Ishikawa (cell line): ENCODE measurements around the gene GPNMB.

ENCODE experiments used
- EP300 ChIP-seq: IDR thresholded peaks from 2 replicates; pipeline ENCODE4 v1.6.1; 2012; ENCODE audit warnings: borderline replicate concordance
- FOXM1 ChIP-seq: IDR thresholded peaks from 2 replicates; pipeline ENCODE4 v1.6.1; 2012; ENCODE audit warnings: low read depth, borderline replicate concordance
- RAD21 ChIP-seq: IDR thresholded peaks from 2 replicates; pipeline ENCODE4 v1.6.1; 2012; ENCODE audit warnings: low read depth
- TCF12 ChIP-seq: IDR thresholded peaks from 2 replicates; pipeline ENCODE4 v1.6.1; 2012; ENCODE audit warnings: low read depth
- YY1 ChIP-seq: IDR thresholded peaks from 2 replicates; pipeline ENCODE4 v1.6.1; 2012; ENCODE audit warnings: low read depth
- TF ChIP-seq, protein P1 (sequence below): IDR thresholded peaks from 2 replicates; pipeline ENCODE4 v1.6.1; 2012; ENCODE audit warnings: low read depth, mild to moderate bottlenecking

DNA sequence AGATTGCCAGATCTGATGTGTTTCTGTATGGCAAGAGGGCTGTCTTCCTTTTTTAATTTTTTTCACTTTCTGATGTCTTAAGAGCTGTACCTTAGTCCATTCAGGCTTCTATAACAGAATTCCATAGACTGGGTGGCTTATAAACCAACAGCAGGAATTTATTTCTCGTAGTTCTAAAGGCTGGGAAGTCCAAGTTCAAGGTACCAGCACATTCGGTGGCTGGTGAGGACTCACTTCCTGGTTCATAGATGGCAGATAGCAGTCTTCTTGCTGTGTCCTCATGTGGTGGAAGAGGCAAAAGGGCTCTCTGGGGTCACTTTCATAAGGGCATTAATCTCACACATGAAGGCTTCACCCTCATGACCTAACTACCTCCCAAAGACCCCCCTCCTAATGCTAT, 20.8 kb downstream of the GPNMB start:
- TF ChIP-seq RAD21 (no peak), YY1 (no peak), FOXM1 (no peak), TCF12 (no peak), EP300 (no peak)
- TF ChIP-seq, protein P1, sequence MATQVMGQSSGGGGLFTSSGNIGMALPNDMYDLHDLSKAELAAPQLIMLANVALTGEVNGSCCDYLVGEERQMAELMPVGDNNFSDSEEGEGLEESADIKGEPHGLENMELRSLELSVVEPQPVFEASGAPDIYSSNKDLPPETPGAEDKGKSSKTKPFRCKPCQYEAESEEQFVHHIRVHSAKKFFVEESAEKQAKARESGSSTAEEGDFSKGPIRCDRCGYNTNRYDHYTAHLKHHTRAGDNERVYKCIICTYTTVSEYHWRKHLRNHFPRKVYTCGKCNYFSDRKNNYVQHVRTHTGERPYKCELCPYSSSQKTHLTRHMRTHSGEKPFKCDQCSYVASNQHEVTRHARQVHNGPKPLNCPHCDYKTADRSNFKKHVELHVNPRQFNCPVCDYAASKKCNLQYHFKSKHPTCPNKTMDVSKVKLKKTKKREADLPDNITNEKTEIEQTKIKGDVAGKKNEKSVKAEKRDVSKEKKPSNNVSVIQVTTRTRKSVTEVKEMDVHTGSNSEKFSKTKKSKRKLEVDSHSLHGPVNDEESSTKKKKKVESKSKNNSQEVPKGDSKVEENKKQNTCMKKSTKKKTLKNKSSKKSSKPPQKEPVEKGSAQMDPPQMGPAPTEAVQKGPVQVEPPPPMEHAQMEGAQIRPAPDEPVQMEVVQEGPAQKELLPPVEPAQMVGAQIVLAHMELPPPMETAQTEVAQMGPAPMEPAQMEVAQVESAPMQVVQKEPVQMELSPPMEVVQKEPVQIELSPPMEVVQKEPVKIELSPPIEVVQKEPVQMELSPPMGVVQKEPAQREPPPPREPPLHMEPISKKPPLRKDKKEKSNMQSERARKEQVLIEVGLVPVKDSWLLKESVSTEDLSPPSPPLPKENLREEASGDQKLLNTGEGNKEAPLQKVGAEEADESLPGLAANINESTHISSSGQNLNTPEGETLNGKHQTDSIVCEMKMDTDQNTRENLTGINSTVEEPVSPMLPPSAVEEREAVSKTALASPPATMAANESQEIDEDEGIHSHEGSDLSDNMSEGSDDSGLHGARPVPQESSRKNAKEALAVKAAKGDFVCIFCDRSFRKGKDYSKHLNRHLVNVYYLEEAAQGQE, result no peak
